ENCODE data around the gene DHRS3.

DHRS3 gene

GRCh38 chr1:12601700-12602658 is 16.0 kb downstream of the DHRS3 start:
- DNase-seq (ENCODE audit: low spot score) = peak; percentile 65
- no peak overlapping the region for H3K27ac ChIP-seq
- ChIA-PET CTCF (no interaction called here), POLR2A (ENCODE audit: low non-redundant PET) (no interaction called here)
- no peak for TF ChIP-seq CTCF (conservative IDR thresholded peaks at IDR 0.05; ENCODE audit: low read depth)

- CTCF ChIA-PET = interaction anchor here (0.7 kb wide), 1 partner anchor 10 kb away, joined by 3 read pairs; no protein-coding TSS in a partner anchor
- DNase-seq (ENCODE audit: low spot score) = no peak
- no peak for TF ChIP-seq CTCF (conservative IDR thresholded peaks at IDR 0.05; ENCODE audit: low read depth)
- POLR2A ChIA-PET (ENCODE audit: low non-redundant PET) = no interaction called here
- no peak overlapping the region for H3K27ac ChIP-seq
Observed at GRCh38 chr1:12600880-12601633, 17.0 kb downstream of the DHRS3 start.

GRCh38 chr1:12600335-12600734 is 17.7 kb downstream of the DHRS3 start:
- ChIA-PET CTCF (no interaction called here), POLR2A (ENCODE audit: low non-redundant PET) (no interaction called here)
- DNase-seq (ENCODE audit: low spot score) = no peak
- H3K27ac ChIP-seq = no peak overlapping the region
- no peak for TF ChIP-seq CTCF (conservative IDR thresholded peaks at IDR 0.05; ENCODE audit: low read depth)

GRCh38 chr1:12599657-12600056 is 18.4 kb downstream of the DHRS3 start:
- no peak for TF ChIP-seq CTCF (conservative IDR thresholded peaks at IDR 0.05; ENCODE audit: low read depth)

GRCh38 chr1:12598974-12599373 is 19.0 kb downstream of the DHRS3 start:
- CTCF ChIA-PET = interaction anchor here (0.5 kb wide), 1 partner anchor 370 kb away, joined by 4 read pairs; no protein-coding TSS in a partner anchor

More at GRCh38 chr1:12599657-12600056, 18.4 kb downstream of the DHRS3 start:
- ChIA-PET POLR2A (ENCODE audit: low non-redundant PET) (no interaction called here), CTCF (interaction anchor here (0.5 kb wide), 1 partner anchor 371 kb away, joined by 4 read pairs; no protein-coding TSS in a partner anchor)
- no peak for DNase-seq (ENCODE audit: low spot score)
- no peak overlapping the region for H3K27ac ChIP-seq

More at GRCh38 chr1:12598974-12599373, 19.0 kb downstream of the DHRS3 start:
- no peak for TF ChIP-seq CTCF (conservative IDR thresholded peaks at IDR 0.05; ENCODE audit: low read depth)
- POLR2A ChIA-PET (ENCODE audit: low non-redundant PET) = no interaction called here
- no peak for DNase-seq (ENCODE audit: low spot score)
- H3K27ac ChIP-seq = no peak overlapping the region

Data from RWPE1 (cell line).